Neural cell (in vitro differentiated cells): ENCODE measurements around the gene TMEM200C.

Experiments used
- CTCF ChIP-seq: fragments of 450-650 bp; IDR thresholded peaks from 2 replicates; pipeline ENCODE4 v1.5.1; 2014; ENCODE audit warnings: antibody characterized with exemption, mild to moderate bottlenecking, moderate library complexity; ENCODE audit not compliant: poor library complexity, severe bottlenecking
- EP300 ChIP-seq: fragments of 450-650 bp; conservative IDR thresholded peaks from 2 replicates; pipeline ENCODE4 v1.6.1; 2014; ENCODE audit warnings: antibody characterized with exemption, mild to moderate bottlenecking, moderate library complexity; ENCODE audit not compliant: poor library complexity, severe bottlenecking
- POLR2AphosphoS5 ChIP-seq: IDR thresholded peaks from 2 replicates; pipeline ENCODE4 v1.6.1; 2012

GRCh38 chr18:5894611-5895298 is 567 bp downstream of the TMEM200C start:
- TF ChIP-seq POLR2AphosphoS5 (peak; percentile 15), CTCF (no peak), EP300 (no peak)
